ENCODE data around the gene FBN2.
"Not testable (repeated sequence)": the region's sequence is repeated elsewhere in the genome, so short reads cannot be mapped to it uniquely, and the experiment has no call there.

The FBN2 gene

GRCh38 chr5:128427921-128428320 lies 110.1 kb downstream of the FBN2 start:
- H3K4me3 ChIP-seq (ENCODE audit: low read depth, low read length), result no peak overlapping the region

- H3K4me3 ChIP-seq (ENCODE audit: low read depth, low read length), result no peak overlapping the region
Observed at GRCh38 chr5:128426090-128426534, 111.9 kb downstream of the FBN2 start.

GRCh38 chr5:128424646-128425045 lies 113.4 kb downstream of the FBN2 start:
- no peak overlapping the region for H3K4me3 ChIP-seq (ENCODE audit: low read depth, low read length)

GRCh38 chr5:128422612-128423011 lies 115.4 kb downstream of the FBN2 start:
- no peak overlapping the region for H3K4me3 ChIP-seq (ENCODE audit: low read depth, low read length)

- no peak overlapping the region for H3K4me3 ChIP-seq (ENCODE audit: low read depth, low read length)
Observed at GRCh38 chr5:128414469-128414868, 123.6 kb downstream of the FBN2 start.

- no peak overlapping the region for H3K4me3 ChIP-seq (ENCODE audit: low read depth, low read length)
Observed at GRCh38 chr5:128413356-128413755, 124.7 kb downstream of the FBN2 start.

- H3K4me3 ChIP-seq (ENCODE audit: low read depth, low read length), result no peak overlapping the region
Observed at GRCh38 chr5:128412145-128412930, 125.7 kb downstream of the FBN2 start.

GRCh38 chr5:128409166-128409800 lies 128.8 kb downstream of the FBN2 start:
- no peak overlapping the region for H3K4me3 ChIP-seq (ENCODE audit: low read depth, low read length)

- H3K4me3 ChIP-seq (ENCODE audit: low read depth, low read length), result no peak overlapping the region
Observed at GRCh38 chr5:128408622-128409021, 129.4 kb downstream of the FBN2 start.

- no peak overlapping the region for H3K4me3 ChIP-seq (ENCODE audit: low read depth, low read length)
Observed at GRCh38 chr5:128407944-128408343, 130.1 kb downstream of the FBN2 start.

- no peak overlapping the region for H3K4me3 ChIP-seq (ENCODE audit: low read depth, low read length)
Observed at GRCh38 chr5:128406803-128407202, 131.2 kb downstream of the FBN2 start.

- H3K4me3 ChIP-seq (ENCODE audit: low read depth, low read length), result no peak overlapping the region
Observed at GRCh38 chr5:128405159-128405558, 132.9 kb downstream of the FBN2 start.

GRCh38 chr5:128403333-128403732 lies 134.7 kb downstream of the FBN2 start:
- H3K4me3 ChIP-seq (ENCODE audit: low read depth, low read length), result no peak overlapping the region

GRCh38 chr5:128402506-128402905 lies 135.5 kb downstream of the FBN2 start:
- no peak overlapping the region for H3K4me3 ChIP-seq (ENCODE audit: low read depth, low read length)

- H3K4me3 ChIP-seq (ENCODE audit: low read depth, low read length), result not testable (repeated sequence)
Observed at GRCh38 chr5:128400766-128401165, 137.3 kb downstream of the FBN2 start.

GRCh38 chr5:128399111-128399510 lies 138.9 kb downstream of the FBN2 start:
- no peak overlapping the region for H3K4me3 ChIP-seq (ENCODE audit: low read depth, low read length)

- H3K4me3 ChIP-seq (ENCODE audit: low read depth, low read length), result no peak overlapping the region
Observed at GRCh38 chr5:128397876-128398275, 140.2 kb downstream of the FBN2 start.

GRCh38 chr5:128395073-128395472 lies 143.0 kb downstream of the FBN2 start:
- H3K4me3 ChIP-seq (ENCODE audit: low read depth, low read length), result no peak overlapping the region

- H3K4me3 ChIP-seq (ENCODE audit: low read depth, low read length), result no peak overlapping the region
Observed at GRCh38 chr5:128384068-128384467, 154.0 kb downstream of the FBN2 start.

GRCh38 chr5:128380337-128380736 lies 157.7 kb downstream of the FBN2 start:
- H3K4me3 ChIP-seq (ENCODE audit: low read depth, low read length), result no peak overlapping the region

GRCh38 chr5:128378632-128379031 lies 159.4 kb downstream of the FBN2 start:
- no peak overlapping the region for H3K4me3 ChIP-seq (ENCODE audit: low read depth, low read length)

GRCh38 chr5:128378196-128378595 lies 159.8 kb downstream of the FBN2 start:
- no peak overlapping the region for H3K4me3 ChIP-seq (ENCODE audit: low read depth, low read length)
